ENCODE measurements around the gene FAF2. TPM values are rescaled to one million over a fixed set of nuclear protein-coding genes. Genes with fewer than 3 reads are reported as not detected.

Gene FAF2
- total RNA-seq, 2 donors from 2014 or later, result 36.0 to 37.0 TPM

- Histone ChIP-seq H3K4me3 (no peak overlapping the region), H3K27me3 (no peaks in the 10 kb centered on the region), H3K9ac (ENCODE audit: low read depth in 2 of 2, low read length in 2 of 2) (no peak overlapping the region), H3K4me1 (no peaks in the 10 kb centered on the region), H3K36me3 (peaks cover 12% of the 10 kb centered on the region), H3K9me3 (no peaks in the 10 kb centered on the region), H3K27ac (no peak overlapping the region)
- intact Hi-C loops (cut with DNase I), result no loop called here
- no peak for DNase-seq
- no peak for TF ChIP-seq CTCF (IDR thresholded peaks at IDR 0.05)
These were observed 76.8 kb downstream of the FAF2 start for GRCh38 chr5:176524987-176525386.

- intact Hi-C loops (cut with DNase I), result no loop called here
- TF ChIP-seq CTCF (IDR thresholded peaks at IDR 0.05), result no peak
- H3K36me3 ChIP-seq, result peaks cover 12% of the 10 kb centered on the region
These were observed 77.5 kb downstream of the FAF2 start for GRCh38 chr5:176525677-176526076.

GRCh38 chr5:176526462-176526861 is 78.3 kb downstream of the FAF2 start:
- no peak overlapping the region for H3K9ac ChIP-seq (ENCODE audit: low read depth in 2 of 2, low read length in 2 of 2)
- no peaks in the 10 kb centered on the region for H3K9me3 ChIP-seq
- H3K4me1 ChIP-seq, result no peaks in the 10 kb centered on the region
- no peak overlapping the region for H3K27ac ChIP-seq
- H3K27me3 ChIP-seq, result no peaks in the 10 kb centered on the region
- intact Hi-C loops (cut with DNase I), result no loop called here
- no peak for TF ChIP-seq CTCF (IDR thresholded peaks at IDR 0.05)
- H3K4me3 ChIP-seq, result no peak overlapping the region
- peaks cover 12% of the 10 kb centered on the region for H3K36me3 ChIP-seq
- no peak for DNase-seq

More at GRCh38 chr5:176525677-176526076, 77.5 kb downstream of the FAF2 start:
- no peak for DNase-seq
- H3K4me1 ChIP-seq, result no peaks in the 10 kb centered on the region
- no peak overlapping the region for H3K9ac ChIP-seq (ENCODE audit: low read depth in 2 of 2, low read length in 2 of 2)
- no peak overlapping the region for H3K27ac ChIP-seq
- H3K9me3 ChIP-seq, result no peaks in the 10 kb centered on the region
- H3K27me3 ChIP-seq, result no peaks in the 10 kb centered on the region
- H3K4me3 ChIP-seq, result no peak overlapping the region

GRCh38 chr5:176527246-176528222 is 79.3 kb downstream of the FAF2 start:
- Histone ChIP-seq H3K36me3 (peaks cover 12% of the 10 kb centered on the region), H3K9ac (ENCODE audit: low read depth in 2 of 2, low read length in 2 of 2) (no peak overlapping the region), H3K4me3 (no peak overlapping the region), H3K27ac (no peak overlapping the region), H3K27me3 (no peaks in the 10 kb centered on the region), H3K9me3 (no peaks in the 10 kb centered on the region), H3K4me1 (no peaks in the 10 kb centered on the region)
- DNase-seq, result no peak
- intact Hi-C loops (cut with DNase I), result no loop called here
- TF ChIP-seq CTCF (IDR thresholded peaks at IDR 0.05), result no peak

GRCh38 chr5:176528301-176528700 is 80.1 kb downstream of the FAF2 start:
- no peaks in the 10 kb centered on the region for H3K9me3 ChIP-seq
- no peak overlapping the region for H3K27ac ChIP-seq
- no peak overlapping the region for H3K9ac ChIP-seq (ENCODE audit: low read depth in 2 of 2, low read length in 2 of 2)
- no peak overlapping the region for H3K4me3 ChIP-seq
- H3K27me3 ChIP-seq, result no peaks in the 10 kb centered on the region
- H3K36me3 ChIP-seq, result peaks cover 12% of the 10 kb centered on the region
- peaks cover 6% of the 10 kb centered on the region for H3K4me1 ChIP-seq
- no peak for DNase-seq
- TF ChIP-seq CTCF (IDR thresholded peaks at IDR 0.05), result no peak
- intact Hi-C loops (cut with DNase I), result no loop called here

All from colonic mucosa (tissue), 4 donors.